Stomach (tissue), 4 donors: Measurements from ENCODE around the gene SIGLEC12.

Experiments used
- EP300 ChIP-seq: sonication (generic); formaldehyde crosslinking; IDR thresholded peaks from one replicate; pipeline ENCODE4 v1.6.1; 2017; ENCODE audit warnings: antibody characterized with exemption
- TF ChIP-seq, protein P1 (sequence below), 7 experiments: fragments of 450-650 bp in 4 of 7; fragments of 200-600 bp in 3 of 7; sonication (generic) in 3 of 7; IDR thresholded peaks; one replicate each; pipeline ENCODE4 v1.5.1; 2016 to 2019; ENCODE audit warnings: antibody characterized with exemption in 7 of 7, control low read depth in 2 of 7, mild to moderate bottlenecking in 1 of 7

DNA sequence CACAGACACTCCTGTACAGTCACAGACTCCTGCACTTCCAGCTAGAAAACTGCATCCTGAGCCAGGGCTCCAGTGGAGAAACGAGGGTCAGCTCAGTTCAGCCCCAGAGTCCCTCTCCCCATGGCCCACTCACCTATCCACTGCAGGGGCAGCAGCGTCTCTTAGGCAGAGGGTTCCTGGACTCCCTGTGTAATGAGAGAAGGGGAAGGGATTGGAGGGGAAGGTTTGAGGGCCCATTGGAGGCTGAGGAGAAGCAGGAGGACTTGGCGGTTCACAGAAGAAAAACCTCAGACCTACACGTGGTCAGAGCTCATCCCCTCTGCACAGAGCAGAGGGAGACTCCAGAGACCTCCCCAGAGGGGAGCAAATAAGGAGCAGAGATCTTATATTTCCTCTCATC is 32.4 kb downstream of the SIGLEC12 start:
- TF ChIP-seq, protein P1, sequence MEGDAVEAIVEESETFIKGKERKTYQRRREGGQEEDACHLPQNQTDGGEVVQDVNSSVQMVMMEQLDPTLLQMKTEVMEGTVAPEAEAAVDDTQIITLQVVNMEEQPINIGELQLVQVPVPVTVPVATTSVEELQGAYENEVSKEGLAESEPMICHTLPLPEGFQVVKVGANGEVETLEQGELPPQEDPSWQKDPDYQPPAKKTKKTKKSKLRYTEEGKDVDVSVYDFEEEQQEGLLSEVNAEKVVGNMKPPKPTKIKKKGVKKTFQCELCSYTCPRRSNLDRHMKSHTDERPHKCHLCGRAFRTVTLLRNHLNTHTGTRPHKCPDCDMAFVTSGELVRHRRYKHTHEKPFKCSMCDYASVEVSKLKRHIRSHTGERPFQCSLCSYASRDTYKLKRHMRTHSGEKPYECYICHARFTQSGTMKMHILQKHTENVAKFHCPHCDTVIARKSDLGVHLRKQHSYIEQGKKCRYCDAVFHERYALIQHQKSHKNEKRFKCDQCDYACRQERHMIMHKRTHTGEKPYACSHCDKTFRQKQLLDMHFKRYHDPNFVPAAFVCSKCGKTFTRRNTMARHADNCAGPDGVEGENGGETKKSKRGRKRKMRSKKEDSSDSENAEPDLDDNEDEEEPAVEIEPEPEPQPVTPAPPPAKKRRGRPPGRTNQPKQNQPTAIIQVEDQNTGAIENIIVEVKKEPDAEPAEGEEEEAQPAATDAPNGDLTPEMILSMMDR (IDR thresholded peaks at IDR 0.05): no peak
- TF ChIP-seq EP300: no peak
